ENCODE measurements around the gene ADRA1B. TPM values are rescaled to one million over a fixed set of nuclear protein-coding genes. Genes with fewer than 3 reads are reported as not detected.
"Not testable (repeated sequence)": the region's sequence is repeated elsewhere in the genome, so short reads cannot be mapped to it uniquely, and the experiment has no call there.

ADRA1B gene
- total RNA-seq, 1 donor from 2014 or later: not detected

DNA sequence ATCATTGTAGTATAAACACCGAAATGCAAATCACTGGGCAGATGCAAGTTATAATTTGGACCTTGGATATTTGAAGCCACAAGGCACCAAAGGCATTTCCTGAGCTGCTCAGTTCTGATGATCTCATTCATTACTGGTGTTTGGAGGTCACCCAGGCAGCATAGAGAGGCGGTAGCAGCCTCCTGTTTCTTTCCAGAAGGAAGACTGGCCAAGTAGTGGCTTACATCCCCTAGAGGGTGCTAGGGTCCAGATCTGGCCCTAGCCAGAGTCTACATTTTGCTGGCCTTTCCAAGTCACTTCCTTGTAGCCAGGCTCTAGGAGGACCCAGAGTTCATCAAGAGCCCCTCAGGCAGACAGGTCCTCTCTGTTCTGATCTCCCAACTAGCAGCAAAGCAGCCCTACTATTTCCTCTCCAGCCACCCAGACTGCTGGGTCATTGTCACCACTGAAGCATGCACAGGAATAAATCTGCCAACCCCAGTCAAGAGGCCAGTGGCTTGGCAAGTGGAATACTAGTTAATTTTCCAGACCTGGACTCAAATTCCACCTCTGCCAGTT lies 59.3 kb downstream of the ADRA1B start:
- Mint-ChIP-seq H3K9me3 (no peaks in the 10 kb centered on the region), H3K4me1 (peaks cover 4% of the 10 kb centered on the region), H3K4me3 (no peak overlapping the region), H3K27ac (no peak overlapping the region), H3K27me3 (peaks cover 55% of the 10 kb centered on the region), H3K36me3 (ENCODE audit: low read depth) (no peaks in the 10 kb centered on the region)
- intact Hi-C loops (cut with micrococcal nuclease): no loop called here
- DNase-seq: no peak

DNA sequence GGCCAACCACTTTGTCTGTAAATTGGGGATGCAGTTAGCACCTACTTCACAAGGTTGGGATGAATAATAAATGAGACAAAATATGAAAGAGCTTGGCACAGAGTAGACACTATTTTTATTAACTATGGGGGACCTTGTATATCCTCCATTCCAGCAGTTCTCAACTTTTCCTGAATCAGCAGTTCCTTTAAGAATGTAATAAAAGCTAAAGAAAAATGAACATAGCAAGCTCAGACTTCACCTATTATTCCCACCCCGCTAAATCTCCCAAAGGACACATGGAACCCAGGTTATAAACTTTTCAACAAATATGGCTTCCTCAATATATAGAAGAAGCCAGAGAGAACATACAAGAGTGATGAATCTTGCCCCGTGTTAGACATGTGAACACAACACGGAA lies 60.6 kb downstream of the ADRA1B start:
- Mint-ChIP-seq H3K36me3 (ENCODE audit: low read depth) (no peaks in the 10 kb centered on the region), H3K9me3 (no peaks in the 10 kb centered on the region), H3K27me3 (peaks cover 49% of the 10 kb centered on the region), H3K27ac (no peak overlapping the region), H3K4me3 (no peak overlapping the region), H3K4me1 (peaks cover 4% of the 10 kb centered on the region)
- intact Hi-C loops (cut with micrococcal nuclease): no loop called here
- DNase-seq: no peak

- Mint-ChIP-seq H3K4me3 (no peak overlapping the region), H3K9me3 (no peaks in the 10 kb centered on the region), H3K4me1 (no peaks in the 10 kb centered on the region), H3K36me3 (ENCODE audit: low read depth) (no peaks in the 10 kb centered on the region), H3K27me3 (peaks cover 43% of the 10 kb centered on the region), H3K27ac (no peak overlapping the region)
- no peak for DNase-seq
- intact Hi-C loops (cut with micrococcal nuclease): no loop called here
Measured at GRCh38 chr5:159978358-159978757, 62.1 kb downstream of the ADRA1B start.

DNA sequence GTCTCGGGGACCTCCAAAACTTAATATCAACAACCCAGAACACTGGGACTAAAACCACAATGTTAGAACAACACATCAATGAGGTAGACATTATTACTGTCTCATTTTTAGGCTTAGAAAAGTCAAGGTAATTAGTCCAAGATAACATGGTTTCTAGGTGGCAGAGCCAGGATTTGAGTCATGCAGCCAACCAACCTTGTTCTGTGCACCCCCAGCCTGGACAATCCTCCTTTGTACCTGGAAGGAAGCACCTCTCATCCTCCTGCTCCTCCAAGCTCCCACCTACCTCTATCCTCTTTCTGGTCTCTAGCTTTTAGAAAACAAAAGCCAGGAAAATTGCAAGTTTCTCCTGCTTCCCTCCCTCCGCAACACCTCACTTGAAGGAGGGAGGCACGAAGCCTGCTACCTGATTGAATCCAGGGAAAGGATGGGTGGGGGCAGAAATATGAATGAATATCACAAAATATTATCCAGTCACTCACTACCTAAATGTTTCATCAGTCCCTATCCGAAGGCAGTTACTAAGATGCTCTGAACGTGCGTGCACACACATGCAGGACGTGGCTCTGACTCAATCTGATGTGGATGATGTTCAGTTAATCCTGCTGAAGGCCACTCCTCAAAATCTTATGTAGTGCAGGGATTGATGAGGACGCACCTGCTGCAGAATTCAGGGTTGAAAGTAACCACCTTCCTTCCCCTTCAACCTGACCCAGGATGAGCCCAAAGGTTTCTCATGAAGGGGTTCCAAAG lies 66.3 kb downstream of the ADRA1B start:
- DNase-seq: no peak
- intact Hi-C loops (cut with micrococcal nuclease): no loop called here
- H3K4me3 Mint-ChIP-seq: no peak overlapping the region
- no peak overlapping the region for H3K27ac Mint-ChIP-seq
- no peaks in the 10 kb centered on the region for H3K4me1 Mint-ChIP-seq
- H3K9me3 Mint-ChIP-seq: no peaks in the 10 kb centered on the region
- no peaks in the 10 kb centered on the region for H3K36me3 Mint-ChIP-seq (ENCODE audit: low read depth)
- H3K27me3 Mint-ChIP-seq: peaks cover 53% of the 10 kb centered on the region

DNA sequence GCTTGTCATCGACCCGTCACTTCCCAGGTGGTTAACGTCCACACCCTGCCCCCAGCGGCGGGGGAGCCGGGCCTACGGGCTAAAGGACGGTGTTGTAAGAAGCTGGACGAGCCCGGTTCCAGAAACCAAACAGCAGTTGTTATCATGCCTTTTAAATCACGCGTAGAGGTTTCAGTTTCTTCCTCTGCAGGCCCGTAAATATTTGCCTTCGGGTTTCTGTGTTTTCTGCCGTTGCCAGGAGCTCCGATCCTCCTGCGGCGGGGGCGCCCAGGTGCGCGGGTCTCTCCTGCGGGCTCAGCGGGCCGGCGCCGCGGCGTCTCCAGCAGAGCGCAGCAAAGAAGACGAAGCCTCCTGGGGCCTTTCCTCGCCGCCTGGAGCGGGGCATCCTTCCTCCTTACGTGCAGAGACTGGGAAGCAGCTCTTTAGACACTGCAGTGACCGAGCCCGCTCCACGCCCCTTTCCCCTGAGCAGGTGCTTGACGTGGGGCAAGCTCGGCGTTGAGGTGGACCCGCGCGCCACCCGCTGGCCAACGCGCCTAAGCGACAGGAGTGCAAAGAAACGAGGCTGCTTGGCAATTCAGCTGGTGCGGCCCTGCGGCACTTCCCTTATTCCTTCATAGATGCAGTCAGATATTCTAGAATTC lies 70.9 kb downstream of the ADRA1B start:
- intact Hi-C loops (cut with micrococcal nuclease): loop anchor here (1.0 to 5.0 kb wide), 5 partner anchors 472 to 830 kb away; partner anchors contain the start of gene IL12B
- peak; percentile 91 for DNase-seq
- no peaks in the 10 kb centered on the region for H3K9me3 Mint-ChIP-seq
- H3K36me3 Mint-ChIP-seq (ENCODE audit: low read depth): no peaks in the 10 kb centered on the region
- H3K27me3 Mint-ChIP-seq: peaks cover 61% of the 10 kb centered on the region
- H3K27ac Mint-ChIP-seq: no peak overlapping the region
- no peaks in the 10 kb centered on the region for H3K4me1 Mint-ChIP-seq
- H3K4me3 Mint-ChIP-seq: peak overlapping the region; percentile 63

GRCh38 chr5:159990506-159990905 lies 74.2 kb downstream of the ADRA1B start:
- H3K27me3 Mint-ChIP-seq: peaks cover 47% of the 10 kb centered on the region
- no peak overlapping the region for H3K27ac Mint-ChIP-seq
- no peak overlapping the region for H3K4me3 Mint-ChIP-seq
- H3K36me3 Mint-ChIP-seq (ENCODE audit: low read depth): no peaks in the 10 kb centered on the region
- H3K9me3 Mint-ChIP-seq: no peaks in the 10 kb centered on the region
- DNase-seq: no peak
- intact Hi-C loops (cut with micrococcal nuclease): no loop called here
- H3K4me1 Mint-ChIP-seq: no peaks in the 10 kb centered on the region

DNA sequence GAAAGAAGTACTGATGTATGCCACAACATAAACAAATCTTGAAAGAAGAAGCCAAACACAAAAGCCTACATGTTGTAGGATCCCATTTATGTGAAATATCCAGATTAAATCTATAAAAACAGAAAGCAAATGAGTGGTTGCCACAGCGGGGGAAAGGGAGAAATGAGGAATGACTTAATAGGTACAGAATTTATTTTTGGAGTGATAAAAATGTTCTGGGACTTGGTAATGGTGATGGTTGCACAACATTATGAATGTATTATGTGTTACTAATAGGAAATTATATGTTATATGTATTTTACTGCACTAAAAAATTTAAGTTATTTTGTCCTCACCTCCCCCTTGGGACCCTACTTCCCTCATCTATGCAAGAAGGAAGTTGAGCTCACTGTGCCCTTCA lies 76.3 kb downstream of the ADRA1B start:
- intact Hi-C loops (cut with micrococcal nuclease): no loop called here
- Mint-ChIP-seq H3K9me3 (no peaks in the 10 kb centered on the region), H3K4me1 (no peaks in the 10 kb centered on the region), H3K4me3 (no peak overlapping the region), H3K27ac (no peak overlapping the region), H3K36me3 (ENCODE audit: low read depth) (no peaks in the 10 kb centered on the region), H3K27me3 (peaks cover 33% of the 10 kb centered on the region)
- DNase-seq: no peak

DNA sequence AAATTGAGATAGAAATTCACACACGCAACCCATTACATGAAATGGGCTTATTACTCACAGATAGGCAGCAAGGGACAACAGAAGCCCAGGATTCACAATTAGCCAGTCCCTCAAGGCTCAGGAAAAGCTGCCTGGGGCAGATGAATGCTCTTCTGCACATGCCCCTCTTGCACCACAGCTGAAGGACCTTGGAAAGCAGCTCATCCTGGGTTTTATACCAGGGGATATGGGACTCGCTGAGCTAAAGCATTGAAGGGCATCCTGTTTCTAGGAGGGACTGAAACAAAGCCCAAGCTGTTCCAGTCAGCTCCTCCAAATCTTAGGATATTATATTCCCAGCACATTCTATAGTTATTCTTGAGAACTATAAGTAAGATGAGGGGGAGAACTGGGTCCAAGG lies 76.9 kb downstream of the ADRA1B start:
- no peaks in the 10 kb centered on the region for H3K4me1 Mint-ChIP-seq
- H3K9me3 Mint-ChIP-seq: no peaks in the 10 kb centered on the region
- H3K36me3 Mint-ChIP-seq (ENCODE audit: low read depth): no peaks in the 10 kb centered on the region
- peaks cover 27% of the 10 kb centered on the region for H3K27me3 Mint-ChIP-seq
- intact Hi-C loops (cut with micrococcal nuclease): no loop called here
- no peak overlapping the region for H3K27ac Mint-ChIP-seq
- H3K4me3 Mint-ChIP-seq: no peak overlapping the region
- DNase-seq: no peak

GRCh38 chr5:159995907-159996306 lies 79.6 kb downstream of the ADRA1B start:
- H3K27ac Mint-ChIP-seq: no peak overlapping the region
- no peaks in the 10 kb centered on the region for H3K9me3 Mint-ChIP-seq
- no peaks in the 10 kb centered on the region for H3K36me3 Mint-ChIP-seq (ENCODE audit: low read depth)
- H3K4me1 Mint-ChIP-seq: no peaks in the 10 kb centered on the region
- no peak overlapping the region for H3K4me3 Mint-ChIP-seq
- no peak for DNase-seq
- intact Hi-C loops (cut with micrococcal nuclease): no loop called here
- peaks cover 25% of the 10 kb centered on the region for H3K27me3 Mint-ChIP-seq

- H3K36me3 Mint-ChIP-seq (ENCODE audit: low read depth): no peaks in the 10 kb centered on the region
- H3K27ac Mint-ChIP-seq: no peak overlapping the region
- intact Hi-C loops (cut with micrococcal nuclease): no loop called here
- no peaks in the 10 kb centered on the region for H3K4me1 Mint-ChIP-seq
- no peak overlapping the region for H3K4me3 Mint-ChIP-seq
- DNase-seq: no peak
- H3K27me3 Mint-ChIP-seq: peaks cover 30% of the 10 kb centered on the region
- no peaks in the 10 kb centered on the region for H3K9me3 Mint-ChIP-seq
Measured at GRCh38 chr5:160001457-160001856, 85.2 kb downstream of the ADRA1B start.

- H3K9me3 Mint-ChIP-seq: no peaks in the 10 kb centered on the region
- peaks cover 5% of the 10 kb centered on the region for H3K27me3 Mint-ChIP-seq
- peaks cover 25% of the 10 kb centered on the region for H3K4me1 Mint-ChIP-seq
- intact Hi-C loops (cut with micrococcal nuclease): no loop called here
- DNase-seq: no peak
- H3K4me3 Mint-ChIP-seq: no peak overlapping the region
- no peak overlapping the region for H3K27ac Mint-ChIP-seq
- peaks cover 23% of the 10 kb centered on the region for H3K36me3 Mint-ChIP-seq (ENCODE audit: low read depth)
Measured at GRCh38 chr5:160007514-160007913, 91.2 kb downstream of the ADRA1B start.

GRCh38 chr5:160008529-160008876 lies 92.2 kb downstream of the ADRA1B start:
- not testable (repeated sequence) for H3K27me3 Mint-ChIP-seq, DNase-seq, H3K9me3 Mint-ChIP-seq
- intact Hi-C loops (cut with micrococcal nuclease): loop anchor here (2.0 kb wide), 2 partner anchors 552 to 802 kb away; no protein-coding TSS in a partner anchor
- Mint-ChIP-seq H3K4me1 (peaks cover 25% of the 10 kb centered on the region), H3K36me3 (ENCODE audit: low read depth) (peaks cover 26% of the 10 kb centered on the region), H3K4me3 (peak overlapping the region; percentile 97), H3K27ac (peak overlapping the region; percentile 41)

- peak within 1 kb of the TSS; percentile 99 for H3K27ac Mint-ChIP-seq
- intact Hi-C loops (cut with micrococcal nuclease): loop anchor here (1.0 to 2.0 kb wide), 5 partner anchors 110 to 802 kb away; partner anchors contain the start of genes PWWP2A and SLU7
- peak within 1 kb of the TSS; percentile 97 for H3K4me3 Mint-ChIP-seq
- peaks cover 26% of the 10 kb centered on the region for H3K36me3 Mint-ChIP-seq (ENCODE audit: low read depth)
- peak; percentile 97 for DNase-seq
- peaks cover 25% of the 10 kb centered on the region for H3K4me1 Mint-ChIP-seq
- peaks cover 2% of the 10 kb centered on the region for H3K27me3 Mint-ChIP-seq
- no peaks in the 10 kb centered on the region for H3K9me3 Mint-ChIP-seq
Measured at GRCh38 chr5:160008877-160009590, 92.8 kb downstream of the ADRA1B start, which contains the start of gene TTC1. Gene TTC1 (plus strand): TSS chr5:160009139. CDS start chr5:160010529, 1,390 bp downstream.
